ENCODE measurements around the gene SLC38A9. TPM values are rescaled to one million over a fixed set of nuclear protein-coding genes. Genes with fewer than 3 reads are reported as not detected.

Gene SLC38A9
- 33.2 and 56.8 TPM in 2 replicates for total RNA-seq

GRCh38 chr5:55712023-55712859, at the start of gene SLC38A9:
SLC38A9 (minus strand) TSS chr5:55712324; CDS start chr5:55697958, 14,366 bp downstream.

GRCh38 chr5:55737793-55738192, 25.7 kb upstream of the SLC38A9 start, which contains the start of gene DDX4:
DDX4 (plus strand) TSS chr5:55738061; CDS start chr5:55738964, 903 bp downstream.

Other genes with a start within 250 kb of the SLC38A9 start
- 20.8 and 21.7 TPM in 2 replicates for gene PLPP1, start 177.4 kb downstream of the SLC38A9 start, total RNA-seq
- gene DDX4, start 25.7 kb upstream of the SLC38A9 start, total RNA-seq, result under 0.01 TPM in 1 of 2 replicates, not detected in the other
- 0.93 and 2.7 TPM in 2 replicates for gene IL31RA, start 139.0 kb upstream of the SLC38A9 start, total RNA-seq